GM18907 (cell line): ENCODE measurements around the gene USHBP1.
A peak's percentile ranks its signal among the peaks of the same experiment; 100 is the strongest.

Experiments used
- ATAC-seq: cut with Tn5 transposase; IDR thresholded peaks from one replicate; pipeline ENCODE4 v1.9.1; 2021; ENCODE audit warnings: mild to moderate bottlenecking, moderate library complexity; ENCODE audit not compliant: unreplicated experiment

The USHBP1 gene

GRCh38 chr19:17264641-17264979, at the start of gene USHBP1:
USHBP1 (minus strand) TSS chr19:17264745; CDS start chr19:17264299, 446 bp downstream.
- ATAC-seq, result no peak

DNA sequence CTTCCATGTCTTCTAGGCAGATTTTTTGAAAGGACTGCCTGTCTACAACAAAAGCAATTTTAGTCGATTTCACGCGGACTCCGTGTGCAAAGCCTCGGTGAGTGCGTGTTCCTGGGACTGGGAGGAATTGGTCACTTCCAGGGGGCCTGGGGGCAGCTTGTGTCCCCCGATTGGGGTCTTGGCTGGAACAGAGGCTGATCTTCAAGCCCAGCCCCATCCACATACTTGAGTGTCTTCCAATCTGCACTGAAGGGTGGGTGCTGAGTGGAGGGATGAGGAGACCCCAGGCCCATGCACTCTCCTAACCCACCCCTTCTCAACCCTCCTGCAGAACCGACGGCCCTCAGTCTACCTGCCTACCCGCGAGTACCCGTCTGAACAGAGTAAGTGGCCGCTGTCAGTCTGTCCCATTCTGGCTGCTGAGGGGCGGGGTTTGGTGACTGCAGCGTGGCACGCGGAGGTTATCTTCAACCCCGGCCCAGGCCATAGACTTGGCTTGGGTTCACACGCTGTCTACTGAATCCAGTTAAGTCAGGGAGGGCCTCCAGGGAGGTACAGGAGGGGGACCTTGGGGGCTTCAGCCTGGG, 49.6 kb upstream of the USHBP1 start:
- no peak for ATAC-seq

DNA sequence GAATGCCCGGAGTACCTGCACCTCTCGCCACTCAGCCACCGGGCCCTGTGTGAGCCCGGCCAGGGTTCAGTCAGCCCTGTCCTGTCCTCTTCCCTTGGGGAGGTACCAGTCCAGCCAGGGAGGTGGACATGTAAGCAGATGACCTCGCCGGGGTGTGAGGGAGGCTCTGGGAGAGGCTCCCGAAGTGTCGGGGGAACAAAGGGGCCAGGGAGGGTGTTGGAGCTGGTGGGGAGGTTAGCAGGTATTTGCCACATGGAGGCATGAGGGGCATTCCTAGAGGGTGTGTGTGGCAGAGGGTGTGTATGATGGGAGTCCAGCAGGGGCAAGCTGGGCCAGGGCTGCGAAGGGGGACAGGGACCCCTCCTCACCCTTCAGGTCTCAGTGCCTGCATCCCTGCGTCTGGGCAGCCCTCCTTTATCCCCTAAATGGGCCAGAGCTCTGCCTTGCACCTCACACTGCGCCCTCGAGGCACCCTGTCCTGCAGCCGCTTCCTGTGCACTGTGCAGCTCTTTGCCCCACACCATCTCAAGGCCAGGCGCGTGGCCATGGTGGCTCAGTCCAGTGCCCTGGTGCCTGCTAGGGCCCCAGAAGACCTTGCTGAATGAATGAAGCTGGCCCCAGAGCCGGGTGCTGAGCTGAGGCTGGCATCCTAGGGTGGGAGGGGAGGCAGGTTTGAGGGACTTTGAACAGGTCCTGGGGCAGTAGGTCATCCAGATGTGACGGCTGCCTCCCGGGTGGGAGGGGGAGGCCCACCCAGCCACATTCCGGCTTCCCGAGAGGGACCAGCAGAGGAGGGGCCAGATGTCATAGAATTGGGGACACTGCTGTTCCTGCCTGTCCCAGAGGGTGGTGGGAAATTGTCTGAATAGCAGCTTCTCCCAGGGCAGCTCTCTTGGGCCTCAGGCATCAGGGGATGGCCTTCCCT, 47.9 kb upstream of the USHBP1 start:
- no peak for ATAC-seq

GRCh38 chr19:17311455-17312188, 47.1 kb upstream of the USHBP1 start:
- no peak for ATAC-seq

DNA sequence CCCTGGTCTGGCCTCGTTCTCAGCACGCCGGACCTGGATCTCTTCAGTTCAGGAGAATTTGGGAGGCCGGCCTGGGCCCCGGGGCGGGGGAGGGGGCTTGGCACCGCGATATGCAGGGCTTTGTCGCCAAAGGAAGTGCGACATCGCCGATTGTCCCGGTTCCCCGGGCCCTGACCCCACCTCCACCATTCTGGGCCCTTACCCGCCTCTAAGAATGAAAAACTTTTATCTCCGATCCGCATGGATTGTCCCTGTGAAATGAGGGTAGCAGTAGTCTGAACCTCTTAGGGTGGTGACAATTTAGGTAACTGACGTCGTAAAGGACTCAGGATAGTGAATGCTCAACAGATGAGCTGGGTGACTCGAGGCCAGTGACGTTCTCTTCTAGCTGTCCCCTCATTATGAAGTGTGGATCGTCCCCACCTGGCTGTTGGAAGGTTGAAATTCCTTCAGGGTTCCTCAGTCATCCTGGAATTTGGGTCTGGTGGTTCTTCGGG, 45.5 kb upstream of the USHBP1 start:
- ATAC-seq, result no peak

DNA sequence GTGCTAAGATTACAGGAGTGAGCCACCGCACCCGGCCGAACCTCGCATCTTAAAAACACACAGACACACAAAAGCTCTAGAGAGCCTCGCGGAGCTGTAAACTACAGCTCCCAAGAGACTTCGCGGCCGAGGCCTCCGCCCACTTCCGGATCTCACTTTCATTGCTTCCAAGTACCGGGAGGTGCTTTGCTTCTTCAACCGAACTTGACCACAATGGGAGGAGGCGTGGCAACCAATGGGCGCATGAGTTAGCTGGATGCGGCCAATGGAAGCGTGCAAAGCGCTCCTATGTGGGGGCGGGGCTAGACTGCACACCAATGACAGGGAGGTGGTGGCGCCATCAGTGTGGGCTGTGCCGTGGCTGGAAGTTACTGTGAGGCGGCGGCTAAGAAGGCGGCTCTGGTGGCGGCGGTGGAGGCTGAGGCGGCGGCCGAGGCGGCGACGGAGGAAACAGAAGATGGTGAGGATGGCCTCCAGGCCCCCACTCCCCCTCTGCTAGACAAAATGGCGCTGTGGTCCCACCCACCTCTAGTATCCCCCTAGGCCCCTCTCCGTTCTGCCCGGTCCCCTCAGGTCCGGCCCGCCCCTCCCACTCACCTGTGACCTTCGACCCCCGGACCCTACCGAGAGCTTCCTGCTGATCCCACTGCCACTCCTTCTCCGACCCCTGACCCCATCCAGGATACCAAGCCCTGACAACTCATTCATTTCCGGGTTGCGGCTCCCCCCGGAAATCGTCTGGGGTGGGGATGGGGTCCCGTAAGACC, 44.8 kb upstream of the USHBP1 start, which contains the start of gene DDA1:
Gene DDA1, plus strand, starts transcription at position 366 of the 767 bp plus-strand sequence. Its CDS starts 92 bp downstream, at position 458.
- ATAC-seq, result peak; percentile 57

GRCh38 chr19:17307876-17308377, 43.4 kb upstream of the USHBP1 start:
- ATAC-seq, result no peak

DNA sequence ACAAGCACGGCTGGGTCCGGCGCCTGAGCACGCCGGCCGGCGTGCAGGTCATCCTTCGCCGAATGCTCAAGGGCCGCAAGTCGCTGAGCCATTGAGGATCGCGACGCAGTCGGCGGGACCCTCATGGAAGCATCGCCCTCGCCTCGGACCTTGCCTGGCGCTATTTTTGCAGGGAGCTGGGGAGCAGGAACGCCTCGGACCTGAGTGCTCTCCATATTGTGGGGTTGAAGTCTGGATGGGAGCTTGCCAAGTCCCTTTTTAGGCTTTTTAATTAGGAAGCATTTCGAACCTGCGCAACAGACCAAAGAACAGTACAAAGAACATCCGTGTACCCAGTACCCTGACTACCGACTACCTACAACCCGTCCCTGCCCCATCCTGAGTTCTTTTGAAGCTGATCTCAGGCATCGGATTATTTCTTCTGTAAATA, 41.8 kb upstream of the USHBP1 start:
- no peak for ATAC-seq

DNA sequence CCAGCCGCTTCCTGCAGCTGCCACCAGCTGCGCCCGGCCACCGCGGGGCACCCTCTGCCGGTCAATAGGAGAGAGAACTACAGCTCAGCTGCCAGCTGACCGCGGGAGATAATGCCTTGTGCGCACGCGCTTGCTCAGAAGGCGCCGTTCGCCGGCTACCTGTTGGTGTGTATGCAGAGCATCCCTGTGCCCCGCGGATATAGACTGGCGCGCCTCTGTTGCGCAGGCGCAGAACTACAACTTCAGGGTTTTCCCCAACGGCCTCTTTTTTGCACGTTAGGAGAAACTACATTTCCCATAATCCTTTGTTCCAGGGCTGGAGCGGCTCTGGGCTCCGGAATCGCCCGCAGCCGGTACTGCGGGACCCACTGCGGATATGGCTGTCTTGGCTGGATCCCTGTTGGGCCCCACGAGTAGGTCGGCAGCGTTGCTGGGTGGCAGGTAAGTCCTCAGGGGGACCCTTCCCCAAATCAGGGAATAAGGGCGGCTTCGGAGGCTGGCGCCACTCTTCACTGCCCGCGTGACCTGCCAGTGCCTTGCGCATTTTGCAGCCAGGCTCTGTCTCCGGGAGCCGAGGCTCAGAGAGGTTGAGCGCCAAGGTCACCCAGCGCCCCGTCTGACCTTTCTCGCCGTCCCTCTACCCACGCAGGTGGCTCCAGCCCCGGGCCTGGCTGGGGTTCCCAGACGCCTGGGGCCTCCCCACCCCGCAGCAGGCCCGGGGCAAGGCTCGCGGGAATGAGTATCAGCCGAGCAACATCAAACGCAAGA, 41.2 kb upstream of the USHBP1 start, which contains the start of gene MRPL34:
Gene MRPL34, plus strand, starts transcription at position 356 of the 768 bp plus-strand sequence. Its CDS starts 21 bp downstream, at position 377.
- peak; percentile 74 for ATAC-seq

DNA sequence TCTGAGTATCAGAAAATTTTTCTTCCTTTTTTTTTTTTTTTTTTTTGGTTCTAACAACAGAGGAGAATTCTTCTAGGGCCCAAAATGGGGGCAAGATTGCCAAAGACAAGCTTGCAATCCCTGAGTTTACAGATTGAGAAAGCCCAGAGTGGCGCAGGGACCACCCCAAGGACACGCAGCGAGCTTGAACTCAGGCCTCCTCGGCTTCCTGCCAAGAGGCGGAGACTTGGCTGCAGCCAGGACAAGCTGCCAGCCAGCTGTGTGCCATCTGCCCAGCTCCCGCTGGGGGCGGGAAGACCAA, 40.6 kb upstream of the USHBP1 start:
- ATAC-seq, result no peak

DNA sequence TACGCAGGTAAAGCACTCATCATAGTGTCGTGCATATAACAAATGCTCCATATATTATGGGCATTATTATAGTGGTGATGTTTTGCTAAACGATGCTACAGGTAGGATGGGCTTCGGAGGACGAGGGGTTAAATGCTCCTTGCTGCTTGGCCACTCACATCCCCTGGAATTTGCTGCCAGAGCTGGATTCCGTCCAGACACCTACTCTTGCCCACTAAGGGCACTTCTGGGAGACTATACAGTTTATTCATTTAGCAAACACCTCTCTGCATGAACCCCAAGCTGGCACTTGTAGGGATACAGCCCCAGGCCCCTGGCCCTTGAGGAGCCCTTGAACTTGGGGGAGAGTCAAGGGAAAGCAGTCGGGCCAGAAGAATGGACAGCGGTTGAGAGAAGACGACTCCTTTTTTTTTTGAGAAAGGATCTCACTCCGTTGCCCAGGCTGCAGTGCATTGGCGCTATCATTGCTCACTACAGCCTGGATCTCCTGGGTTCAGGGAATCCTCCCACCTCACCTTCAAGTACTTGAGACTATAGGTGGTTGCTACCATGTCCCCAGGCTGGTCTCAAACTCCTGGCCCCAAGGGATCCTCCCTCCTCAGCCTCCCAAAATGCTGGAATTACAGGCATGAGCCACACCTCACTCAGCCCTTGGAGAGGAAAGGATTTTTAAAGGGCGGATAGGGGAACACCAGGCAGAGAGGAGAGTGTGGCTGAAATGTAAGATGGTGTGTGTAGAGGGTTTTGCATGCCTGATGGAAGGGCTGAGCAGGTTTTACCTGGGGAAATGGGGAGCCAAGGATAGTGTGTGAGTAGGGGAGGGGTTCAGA, 40.1 kb upstream of the USHBP1 start:
- ATAC-seq, result no peak

DNA sequence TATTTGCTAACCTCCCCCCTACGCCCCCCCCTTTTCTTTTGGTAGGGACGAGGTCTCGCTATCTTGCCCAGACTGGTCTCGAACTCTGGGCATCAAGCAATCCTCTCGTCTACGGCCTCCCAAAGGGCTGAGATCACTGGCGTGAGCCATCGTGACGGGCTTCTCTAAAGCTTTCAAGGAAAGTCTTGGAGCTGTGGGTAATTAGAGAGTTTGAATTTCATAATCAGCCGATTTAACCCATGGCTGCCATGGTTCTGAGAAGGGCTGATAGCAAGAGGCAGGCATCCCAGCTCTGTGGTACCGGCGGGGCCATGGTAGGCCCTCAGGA, 39.4 kb upstream of the USHBP1 start:
- ATAC-seq, result no peak

DNA sequence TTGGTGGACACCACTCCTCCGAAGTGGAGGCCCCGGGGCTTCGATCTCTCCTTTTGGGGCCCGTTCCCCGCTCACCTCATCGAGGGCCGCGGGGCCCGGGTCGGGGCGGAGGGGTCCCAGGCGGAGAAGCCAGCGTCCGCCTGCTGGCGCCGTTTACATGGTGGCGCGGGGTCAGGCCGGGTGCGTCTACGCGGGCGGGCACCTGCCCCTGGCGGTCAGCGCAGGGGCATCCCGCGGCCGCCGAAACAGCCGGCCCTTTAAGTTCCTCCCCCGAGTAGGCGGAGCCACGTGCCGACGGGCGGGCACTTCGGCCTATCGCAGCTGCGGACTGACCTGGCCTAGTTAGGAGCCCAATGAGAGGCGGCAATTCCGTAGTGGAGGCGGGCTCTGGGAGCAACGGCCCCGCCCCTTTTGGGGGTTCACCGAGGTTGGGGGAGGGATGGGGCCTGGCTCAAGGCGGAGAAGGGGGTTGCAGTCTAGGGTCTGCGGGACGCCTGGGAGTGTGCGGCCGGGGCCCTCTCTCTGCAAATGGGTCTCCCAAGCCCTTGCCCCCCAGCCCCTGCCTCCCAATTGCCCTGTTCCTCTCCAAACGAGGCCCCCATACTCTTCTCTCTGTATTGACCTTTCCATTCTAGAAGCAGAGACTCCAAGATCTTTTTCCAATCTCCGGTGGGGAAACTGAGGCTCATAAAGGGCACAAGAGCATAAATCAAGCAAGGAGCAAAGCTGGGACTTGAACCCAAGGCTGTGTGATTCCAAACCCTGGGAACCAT, 38.8 kb upstream of the USHBP1 start, which contains the start of gene ABHD8:
Gene ABHD8, minus strand, starts transcription at position 259 of the 773 bp plus-strand sequence. CDS start 1,809 bp downstream, outside the sequence.
- ATAC-seq, result peak; percentile 45

DNA sequence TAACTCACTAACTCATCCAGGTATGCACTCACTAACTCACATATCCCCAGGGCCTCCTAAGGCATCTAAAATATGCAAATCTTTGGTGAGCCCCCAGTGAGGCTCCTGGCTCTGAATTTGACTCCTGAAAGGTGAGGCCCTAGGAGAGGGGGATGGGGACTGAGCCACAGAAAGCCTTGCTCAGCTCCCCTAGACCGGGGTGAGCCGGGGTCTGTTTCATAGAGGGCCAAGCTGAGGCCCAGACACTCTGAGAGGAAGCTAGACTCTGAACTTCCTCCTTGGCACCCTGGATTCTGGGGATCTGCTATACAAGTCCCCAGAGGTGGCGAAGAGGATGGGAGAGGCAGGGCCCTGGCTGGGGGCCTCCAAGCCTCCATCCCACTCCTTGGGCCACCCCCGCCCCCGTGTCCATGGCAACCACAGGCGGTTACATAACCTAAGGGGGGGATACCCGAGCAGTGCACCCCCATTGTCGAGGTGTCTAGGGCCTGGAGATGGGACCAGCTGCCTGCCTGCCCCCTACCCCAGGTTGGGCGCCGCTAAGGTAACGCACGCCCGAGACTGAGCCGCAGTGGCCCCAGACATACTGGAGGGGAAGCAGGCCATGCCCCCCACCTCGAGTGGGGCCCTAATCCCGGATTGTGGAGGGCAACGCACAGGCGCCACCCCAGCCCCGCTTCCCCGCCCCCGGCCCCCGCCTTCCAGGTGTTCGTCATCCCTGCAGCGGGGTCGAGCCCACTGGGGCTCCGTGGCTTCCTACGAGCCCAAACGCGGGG, 38.0 kb upstream of the USHBP1 start:
- no peak for ATAC-seq

DNA sequence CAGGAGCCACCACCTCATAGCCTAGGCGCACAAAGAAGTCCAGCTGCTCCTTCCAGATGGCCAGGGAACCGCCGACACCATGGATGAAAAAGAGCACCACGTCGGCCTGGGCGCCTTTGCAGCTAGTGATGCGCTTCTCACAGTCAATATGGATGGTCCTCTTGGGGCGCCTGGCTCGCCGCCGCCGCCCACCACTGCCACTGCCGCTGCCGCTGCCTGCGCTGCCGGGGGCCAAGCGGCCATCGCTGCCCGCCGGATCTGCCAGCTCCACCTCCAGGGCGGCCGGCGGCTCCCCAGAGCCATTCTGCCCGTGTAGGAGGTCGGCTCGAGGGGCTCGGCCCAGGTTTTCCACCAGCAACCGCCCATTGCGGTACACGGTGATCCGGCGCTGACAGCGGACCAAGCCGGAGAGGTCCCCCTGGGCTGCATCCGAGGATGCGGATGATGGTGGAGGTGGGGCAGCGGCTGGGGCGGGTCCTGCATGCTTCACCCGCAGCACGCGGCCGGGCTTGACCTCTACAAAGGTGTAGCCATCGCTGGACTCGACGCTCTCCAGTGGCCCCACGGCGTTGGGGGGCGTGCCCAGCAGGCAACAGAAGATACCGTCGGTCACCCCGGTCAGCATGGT, 36.6 kb upstream of the USHBP1 start:
- no peak for ATAC-seq

GRCh38 chr19:17296976-17297375, 32.4 kb upstream of the USHBP1 start:
- no peak for ATAC-seq

DNA sequence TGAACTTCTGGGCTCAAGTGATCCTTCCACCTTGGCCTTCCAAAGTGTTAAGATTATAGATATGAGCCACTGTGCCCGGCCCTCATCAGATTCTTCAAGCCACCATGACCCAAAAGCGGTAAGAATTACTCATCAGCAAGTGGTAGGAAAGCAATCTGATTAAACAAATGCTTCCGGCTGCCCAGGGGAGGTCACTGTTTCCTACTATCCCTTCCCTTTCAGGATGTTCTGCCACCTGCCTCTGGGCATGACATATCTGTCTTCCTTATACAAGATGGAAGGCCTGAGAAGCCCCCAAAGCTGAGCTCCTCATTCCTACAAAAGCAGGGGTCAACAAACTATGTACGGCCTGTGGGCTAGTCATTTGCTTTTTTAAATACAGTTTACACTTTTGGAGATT, 31.7 kb upstream of the USHBP1 start:
- no peak for ATAC-seq
